OCI-LY7 (cell line): ENCODE measurements around the gene FHIT.

ENCODE experiments used
- CTCF ChIP-seq: fragments of 200-600 bp; sonication (generic); conservative IDR thresholded peaks from 2 replicates; pipeline ENCODE4 v1.5.1; 2014; ENCODE audit warnings: mild to moderate bottlenecking, antibody characterized with exemption, low read length, moderate library complexity, mixed read lengths
- EZH2phosphoT487 ChIP-seq: fragments of 200-600 bp; sonication (generic); IDR thresholded peaks from 2 replicates; pipeline ENCODE4 v1.6.1; 2018; ENCODE audit warnings: low read depth, borderline replicate concordance, mild to moderate bottlenecking, mixed run types, antibody characterized with exemption, low read length, moderate library complexity, mixed read lengths

- TF ChIP-seq CTCF = no peak
- no peak for TF ChIP-seq EZH2phosphoT487
These were observed 1379.1 kb downstream of the FHIT start for GRCh38 chr3:59872128-59872527.
